Gastrocnemius medialis (tissue), 4 donors: Measurements from ENCODE around the gene TBRG4. TPM values are rescaled to one million over a fixed set of nuclear protein-coding genes. Genes with fewer than 3 reads are reported as not detected.

Experiments used
- ATAC-seq, 2 donors: fragments of 150-250 bp; one replicate each; pipeline ENCODE4 v1.9.1; 2016
- DNase-seq, 2 donors: peaks; one replicate each; pipeline ENCODE4 v3.0.0-alpha.2; 2019
- H3K27ac ChIP-seq, 4 donors: fragments of 200-600 bp; sonication (generic); 1 replicate in 1 of 4; 2 replicates in 3 of 4; pipeline ENCODE4 v1.5.1; 2016 to 2018; ENCODE audit warnings: mild to moderate bottlenecking in 2 of 4, moderate library complexity in 1 of 4
- H3K27me3 ChIP-seq, 3 donors: fragments of 200-600 bp; sonication (generic) in 2 of 3; 1 replicate in 1 of 3; 2 replicates in 2 of 3; pipeline versions ENCODE4 v1.5.1 to v1.6.0; 2016 to 2019; ENCODE audit warnings: mild to moderate bottlenecking in 1 of 3, moderate library complexity in 1 of 3
- H3K36me3 ChIP-seq, 2 donors: fragments of 200-600 bp; sonication (generic) in 1 of 2; one replicate each; pipeline ENCODE4 v1.5.1; 2017 to 2018
- H3K4me1 ChIP-seq, 2 donors: fragments of 200-600 bp; sonication (generic) in 1 of 2; one replicate each; pipeline ENCODE4 v1.5.1; 2016 to 2017; ENCODE audit warnings: mild to moderate bottlenecking in 2 of 2
- H3K4me3 ChIP-seq, 4 donors: fragments of 200-600 bp; sonication (generic) in 3 of 4; 1 replicate in 1 of 4; 2 replicates in 3 of 4; pipeline ENCODE4 v1.5.1; 2016 to 2019; ENCODE audit warnings: mild to moderate bottlenecking in 2 of 4
- H3K9me3 ChIP-seq, 3 donors: fragments of 200-600 bp; sonication (generic) in 2 of 3; 1 replicate in 1 of 3; 2 replicates in 2 of 3; pipeline ENCODE4 v1.5.1; 2016 to 2019
- POLR2A ChIP-seq, 2 donors: fragments of 450-650 bp; IDR thresholded peaks; one replicate each; pipeline ENCODE4 v1.6.1; 2017; ENCODE audit warnings: antibody characterized with exemption in 2 of 2, mild to moderate bottlenecking in 2 of 2, moderate library complexity in 2 of 2
- in situ Hi-C, 4 donors: fragments of 200-750 bp; cut with MboI; loops; one replicate each; pipeline versions ENCODE4 v1.15.0 to v1.8.0; 2017; ENCODE audit warnings: low sequenced_read_pairs in 4 of 4
- intact Hi-C: fragments of 100-400 bp; cut with DNase I; formaldehyde crosslinking; loops from one replicate; pipeline ENCODE4 v1.15.1; 2023; ENCODE audit warnings: low total_unique reads
- total RNA-seq, 4 donors: library from RNA; depleted of rRNA; stranded (reverse); fragments of >200 nt; gene quantifications; one replicate each; pipeline versions ENCODE4 v1.1.0 to v1.2.3, GENCODE V29; 2016
- TF ChIP-seq, protein P1 (sequence below), 5 experiments: fragments of 450-650 bp in 3 of 5; fragments of 200-600 bp in 2 of 5; sonication (generic) in 2 of 5; IDR thresholded peaks in 4 of 5; conservative IDR thresholded peaks in 1 of 5; 1 replicate in 4 of 5; 2 replicates in 1 of 5; pipeline ENCODE4 v1.5.1; 2016 to 2019; ENCODE audit warnings: antibody characterized with exemption in 5 of 5, mild to moderate bottlenecking in 3 of 5, moderate library complexity in 3 of 5

The TBRG4 gene
- total RNA-seq, 4 donors from 2014 or later = 74.3 to 105 (median 92.7) TPM

DNA sequence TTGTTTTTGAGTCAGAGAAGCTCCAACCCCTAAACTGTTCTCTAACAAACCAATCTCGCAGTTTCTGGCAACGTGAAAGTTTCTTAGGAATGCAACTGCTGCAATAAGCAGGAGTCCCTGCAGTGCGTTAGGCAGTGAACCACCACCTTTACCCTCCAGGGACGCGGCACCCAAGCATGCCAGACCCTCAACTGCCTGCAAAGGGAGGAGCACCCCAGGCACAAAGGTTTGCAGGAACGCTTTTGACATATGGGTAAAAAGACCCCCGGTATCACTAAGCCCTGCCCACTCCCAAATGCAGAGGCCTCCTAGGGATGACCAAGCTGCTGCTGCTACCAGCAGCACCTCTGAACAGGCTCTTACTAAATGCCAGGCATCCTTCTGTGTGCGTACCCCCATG, 4.7 kb downstream of the TBRG4 start:
- H3K27me3 ChIP-seq = no peaks in the 10 kb centered on the region
- H3K4me3 ChIP-seq = no peak overlapping the region
- peak overlapping the region in 1 of 4 donors; percentile 69 for H3K27ac ChIP-seq
- ATAC-seq (no peak), DNase-seq (no peak)
- H3K4me1 ChIP-seq = peaks cover 41% of the 10 kb centered on the region in 2 donors
- in situ Hi-C loops (loop anchor here (10.0 to 25.0 kb wide), 2 partner anchors 112 to 520 kb away; partner anchors contain the start of gene TMED4 (in 4 of the 4)), intact Hi-C loops (no loop called here)
- peaks cover under 1 to 70% of the 10 kb centered on the region in 2 donors for H3K36me3 ChIP-seq
- no peak for TF ChIP-seq POLR2A (IDR thresholded peaks at IDR 0.05)
- TF ChIP-seq, protein P1, sequence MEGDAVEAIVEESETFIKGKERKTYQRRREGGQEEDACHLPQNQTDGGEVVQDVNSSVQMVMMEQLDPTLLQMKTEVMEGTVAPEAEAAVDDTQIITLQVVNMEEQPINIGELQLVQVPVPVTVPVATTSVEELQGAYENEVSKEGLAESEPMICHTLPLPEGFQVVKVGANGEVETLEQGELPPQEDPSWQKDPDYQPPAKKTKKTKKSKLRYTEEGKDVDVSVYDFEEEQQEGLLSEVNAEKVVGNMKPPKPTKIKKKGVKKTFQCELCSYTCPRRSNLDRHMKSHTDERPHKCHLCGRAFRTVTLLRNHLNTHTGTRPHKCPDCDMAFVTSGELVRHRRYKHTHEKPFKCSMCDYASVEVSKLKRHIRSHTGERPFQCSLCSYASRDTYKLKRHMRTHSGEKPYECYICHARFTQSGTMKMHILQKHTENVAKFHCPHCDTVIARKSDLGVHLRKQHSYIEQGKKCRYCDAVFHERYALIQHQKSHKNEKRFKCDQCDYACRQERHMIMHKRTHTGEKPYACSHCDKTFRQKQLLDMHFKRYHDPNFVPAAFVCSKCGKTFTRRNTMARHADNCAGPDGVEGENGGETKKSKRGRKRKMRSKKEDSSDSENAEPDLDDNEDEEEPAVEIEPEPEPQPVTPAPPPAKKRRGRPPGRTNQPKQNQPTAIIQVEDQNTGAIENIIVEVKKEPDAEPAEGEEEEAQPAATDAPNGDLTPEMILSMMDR (IDR thresholded peaks at IDR 0.05 in 4 of 5, conservative IDR thresholded peaks at IDR 0.05 in 1 of 5) = no peak
- H3K9me3 ChIP-seq = no peaks in the 10 kb centered on the region

DNA sequence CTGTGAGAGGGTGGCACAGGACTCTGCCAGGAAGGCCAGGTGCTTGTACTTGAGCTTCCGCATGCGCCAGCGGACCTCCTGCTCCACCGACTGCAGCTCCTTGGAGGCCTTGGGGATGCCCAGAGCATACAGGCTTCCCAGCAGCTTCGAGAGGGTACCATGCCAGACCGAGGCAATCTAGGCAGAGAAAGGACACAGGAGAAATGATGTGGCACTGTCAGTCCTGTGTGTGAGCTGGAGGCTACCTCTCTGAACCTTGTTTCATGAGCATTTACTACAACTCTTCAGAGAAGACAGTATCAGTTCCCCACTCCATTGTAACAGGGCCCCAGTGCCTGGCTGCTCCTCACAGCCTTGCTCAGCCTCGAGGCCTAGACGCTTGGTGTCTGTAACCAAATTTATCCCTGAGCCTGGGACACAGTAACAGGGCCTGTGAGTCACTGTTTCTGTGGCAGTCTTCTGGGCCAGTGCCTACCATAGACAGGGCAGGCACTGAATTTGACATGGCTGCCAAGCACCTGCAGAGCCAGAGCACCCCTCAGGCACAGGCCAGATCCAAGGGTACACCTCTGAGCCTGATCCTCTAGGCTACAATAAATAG, 5.8 kb downstream of the TBRG4 start:
- intact Hi-C loops (no loop called here), in situ Hi-C loops (loop anchor here (10.0 to 25.0 kb wide), 2 partner anchors 111 to 518 kb away; partner anchors contain the start of gene TMED4 (in 4 of the 4))
- Histone ChIP-seq H3K9me3 (no peaks in the 10 kb centered on the region), H3K4me1 (peaks cover 38% of the 10 kb centered on the region in 2 donors), H3K27me3 (no peaks in the 10 kb centered on the region), H3K4me3 (no peak overlapping the region), H3K27ac (peak overlapping the region; percentile 48 to 69 (median 61)), H3K36me3 (peaks cover 5 to 81% of the 10 kb centered on the region in 2 donors)
- peak; percentile 60 to 66 for ATAC-seq
- DNase-seq = peak in 1 of 2 donors; percentile 54
- no peak for TF ChIP-seq POLR2A (IDR thresholded peaks at IDR 0.05)
- TF ChIP-seq, protein P1 (IDR thresholded peaks at IDR 0.05 in 4 of 5, conservative IDR thresholded peaks at IDR 0.05 in 1 of 5) = no peak

DNA sequence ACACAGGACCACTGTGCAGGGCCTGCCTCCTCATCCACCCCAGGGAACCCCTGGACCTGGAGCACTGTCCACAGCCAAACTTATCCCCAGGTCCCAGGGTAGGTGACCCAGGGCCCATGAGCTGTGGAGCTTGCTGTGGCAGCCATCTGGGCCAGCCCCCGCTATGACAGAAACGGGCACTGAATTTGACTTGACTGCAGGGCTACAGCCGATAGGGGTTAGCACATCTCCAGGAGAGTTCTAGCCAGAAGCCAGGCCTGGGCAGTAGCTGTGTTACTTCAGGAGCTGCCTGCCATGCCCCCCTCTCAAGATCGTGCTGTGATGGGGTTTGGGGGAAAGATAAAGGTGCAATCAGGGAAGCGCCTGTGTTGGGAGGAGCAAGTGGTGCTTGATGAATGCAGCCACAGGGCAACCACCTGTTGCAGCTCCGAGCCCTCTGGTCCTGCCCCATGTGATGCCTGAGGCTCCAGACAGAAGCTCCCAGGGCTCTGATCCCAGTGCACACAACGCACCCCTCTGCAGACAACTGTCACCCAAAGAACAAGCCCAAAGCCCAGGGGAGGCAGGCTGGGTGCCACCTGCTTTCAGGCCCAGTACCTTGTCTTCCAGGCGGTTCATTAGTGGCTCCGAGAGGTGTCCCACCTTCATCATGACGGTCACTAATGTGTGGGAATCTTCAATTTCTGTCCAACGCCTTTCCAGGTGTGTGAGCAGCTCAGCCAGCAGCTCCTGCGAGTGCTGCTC, 6.5 kb downstream of the TBRG4 start:
- in situ Hi-C loops = loop anchor here (10.0 to 25.0 kb wide), 2 partner anchors 110 to 518 kb away; partner anchors contain the start of gene TMED4 (in 4 of the 4)
- Histone ChIP-seq H3K27ac (peak overlapping the region; percentile 48 to 69 (median 61)), H3K9me3 (no peaks in the 10 kb centered on the region), H3K36me3 (peaks cover 5 to 88% of the 10 kb centered on the region in 2 donors), H3K27me3 (no peaks in the 10 kb centered on the region), H3K4me3 (no peak overlapping the region), H3K4me1 (peaks cover 31 to 36% of the 10 kb centered on the region in 2 donors)
- no peak for TF ChIP-seq POLR2A (IDR thresholded peaks at IDR 0.05)
- TF ChIP-seq, protein P1 (IDR thresholded peaks at IDR 0.05 in 4 of 5, conservative IDR thresholded peaks at IDR 0.05 in 1 of 5) = no peak
- intact Hi-C loops = no loop called here
- DNase-seq (no peak), ATAC-seq (no peak)

DNA sequence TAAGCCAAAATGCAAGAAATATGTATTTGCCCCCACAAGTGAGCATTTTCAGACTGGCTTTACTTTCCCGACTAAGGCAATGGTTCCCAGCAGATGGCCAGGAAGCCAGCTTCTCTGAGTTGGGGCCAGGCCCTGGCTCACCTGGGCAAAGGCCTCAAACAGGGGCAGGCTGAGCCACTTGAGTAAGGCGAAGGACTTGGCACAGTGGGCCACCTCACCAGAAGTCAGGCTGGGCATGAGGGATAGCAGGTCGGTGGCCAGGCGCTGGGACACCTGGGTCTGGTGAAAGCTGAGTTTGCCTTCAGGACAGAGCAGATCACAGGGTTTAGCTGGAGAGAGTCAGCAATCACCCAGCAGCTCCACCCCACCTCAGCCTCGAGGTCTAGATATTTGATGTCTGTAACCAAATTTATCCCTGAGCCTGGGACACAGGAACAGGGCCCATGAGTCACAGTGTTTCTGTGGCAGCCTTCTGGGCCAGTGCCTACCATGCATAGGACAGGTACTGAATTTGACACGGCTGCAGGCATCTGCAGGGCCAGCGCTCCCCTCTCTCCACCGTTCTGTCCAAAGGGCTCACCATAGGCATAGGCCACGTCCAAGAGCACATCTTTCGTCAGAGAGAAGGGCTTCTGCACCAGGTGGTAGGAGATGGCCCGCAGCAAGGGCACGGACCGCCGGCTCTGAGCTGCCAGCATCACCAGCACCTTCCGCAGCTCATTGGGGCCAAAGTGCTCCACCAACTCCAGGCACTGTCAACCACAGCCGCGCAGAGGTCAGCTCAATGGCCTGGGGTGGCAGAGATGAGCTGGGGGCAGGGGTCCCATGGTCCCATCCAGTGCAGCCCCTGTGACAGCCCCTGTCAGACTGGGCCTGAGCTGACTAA, 7.3 kb downstream of the TBRG4 start:
- no peaks in the 10 kb centered on the region for H3K27me3 ChIP-seq
- H3K4me1 ChIP-seq = peaks cover 25 to 34% of the 10 kb centered on the region in 2 donors
- peak; percentile 76 to 83 for ATAC-seq
- intact Hi-C loops (no loop called here), in situ Hi-C loops (loop anchor here (10.0 to 25.0 kb wide), 2 partner anchors 109 to 517 kb away; partner anchors contain the start of gene TMED4 (in 4 of the 4))
- peak; percentile 37 to 72 for DNase-seq
- no peaks in the 10 kb centered on the region for H3K9me3 ChIP-seq
- peaks cover 5 to 96% of the 10 kb centered on the region in 2 donors for H3K36me3 ChIP-seq
- no peak for TF ChIP-seq POLR2A (IDR thresholded peaks at IDR 0.05)
- TF ChIP-seq, protein P1 (IDR thresholded peaks at IDR 0.05 in 4 of 5, conservative IDR thresholded peaks at IDR 0.05 in 1 of 5) = no peak
- peak overlapping the region; percentile 64 to 76 (median 68) for H3K27ac ChIP-seq
- no peak overlapping the region for H3K4me3 ChIP-seq
